HepG2 (cell line): Measurements from ENCODE around the gene LATS1. TPM values are rescaled to one million over a fixed set of nuclear protein-coding genes. Genes with fewer than 3 reads are reported as not detected.

ENCODE experiments used
- ATF1 ChIP-seq: IDR thresholded peaks from 2 replicates; pipeline ENCODE4 v1.6.1; 2016; ENCODE audit warnings: mild to moderate bottlenecking, control low read depth
- ETV6 ChIP-seq: sonication (generic); formaldehyde crosslinking; conservative IDR thresholded peaks from 2 replicates; pipeline ENCODE4 v1.4.0; 2020; ENCODE audit warnings: missing genetic modification reagents
- FOXK1 ChIP-seq: sonication (generic); formaldehyde crosslinking; IDR thresholded peaks from 2 replicates; pipeline ENCODE4 v1.4.0; 2020; ENCODE audit warnings: low read depth, missing genetic modification reagents, borderline replicate concordance
- GMEB1 ChIP-seq: sonication (generic); formaldehyde crosslinking; IDR thresholded peaks from 2 replicates; pipeline ENCODE4 v1.5.1; 2020; ENCODE audit warnings: missing genetic modification reagents, mild to moderate bottlenecking, borderline replicate concordance
- HMG20B ChIP-seq: conservative IDR thresholded peaks from 2 replicates; pipeline ENCODE4 v1.6.1; 2016; ENCODE audit warnings: missing genetic modification reagents, missing compliant biosample characterization
- MTF1 ChIP-seq: sonication (generic); formaldehyde crosslinking; IDR thresholded peaks from 2 replicates; pipeline ENCODE4 v1.5.0; 2020; ENCODE audit warnings: missing genetic modification reagents
- POLR2G ChIP-seq: fragments of 200-400 bp; formaldehyde crosslinking; IDR thresholded peaks from 2 replicates; pipeline ENCODE4 v1.6.1; 2018; ENCODE audit warnings: mild to moderate bottlenecking, low read depth, low read length, moderate library complexity
- PRDM15 ChIP-seq: sonication (generic); formaldehyde crosslinking; IDR thresholded peaks from 2 replicates; pipeline ENCODE4 v1.4.0; 2020; ENCODE audit warnings: missing genetic modification reagents
- REXO4 ChIP-seq: sonication (generic); formaldehyde crosslinking; IDR thresholded peaks from 2 replicates; pipeline ENCODE4 v1.8.0; 2022; ENCODE audit warnings: missing genetic modification reagents, mild to moderate bottlenecking, borderline replicate concordance
- RFXANK ChIP-seq: IDR thresholded peaks from 2 replicates; pipeline ENCODE4 v1.6.1; 2016
- SNAPC4 ChIP-seq: sonication (generic); formaldehyde crosslinking; IDR thresholded peaks from 2 replicates; pipeline ENCODE4 v1.4.0; 2020; ENCODE audit warnings: mild to moderate bottlenecking, missing genetic modification reagents
- SP2 ChIP-seq: sonication (generic); formaldehyde crosslinking; IDR thresholded peaks from 2 replicates; pipeline ENCODE4 v1.5.1; 2020; ENCODE audit warnings: mild to moderate bottlenecking, missing genetic modification reagents
- TAF15 ChIP-seq: fragments of 200-400 bp; formaldehyde crosslinking; IDR thresholded peaks from one replicate; pipeline ENCODE4 v1.6.1; 2018; ENCODE audit warnings: mild to moderate bottlenecking, low read depth, low read length; ENCODE audit not compliant: poor library complexity, severe bottlenecking
- ZBTB21 ChIP-seq: sonication (generic); formaldehyde crosslinking; IDR thresholded peaks from 2 replicates; pipeline ENCODE4 v1.4.0; 2020; ENCODE audit warnings: missing genetic modification reagents
- ZFP62 ChIP-seq: sonication (generic); formaldehyde crosslinking; IDR thresholded peaks from 2 replicates; pipeline ENCODE4 v1.4.0; 2020; ENCODE audit warnings: missing genetic modification reagents
- ZMYM3 ChIP-seq: sonication (generic); formaldehyde crosslinking; IDR thresholded peaks from 2 replicates; pipeline ENCODE4 v1.5.1; 2020; ENCODE audit warnings: mild to moderate bottlenecking, missing genetic modification reagents
- ZNF337 ChIP-seq: sonication (generic); formaldehyde crosslinking; IDR thresholded peaks from 2 replicates; pipeline ENCODE4 v1.5.1; 2020; ENCODE audit warnings: missing genetic modification reagents, low read depth, mild to moderate bottlenecking, borderline replicate concordance
- ZNF468 ChIP-seq: sonication (generic); formaldehyde crosslinking; IDR thresholded peaks from 2 replicates; pipeline ENCODE4 v1.8.0; 2022; ENCODE audit warnings: mild to moderate bottlenecking, moderate library complexity, missing genetic modification reagents
- ZNF747 ChIP-seq: sonication (generic); formaldehyde crosslinking; IDR thresholded peaks from 2 replicates; pipeline ENCODE4 v1.8.1; 2023; ENCODE audit warnings: missing genetic modification reagents, mild to moderate bottlenecking, borderline replicate concordance
- polyA plus RNA-seq, 8 experiments: library from polyadenylated mRNA; depleted of rRNA in 3 of 8; stranded (reverse) in 7 of 8; unstranded in 1 of 8; fragments of >200 nt; fragmentation: Illumina TruSeq in 4 of 8; extraction: Trizol in 4 of 8; gene quantifications; 2 replicates each; pipeline versions ENCODE4 v1.2.1 to v1.2.3, GENCODE V29; 2011 to 2016; ENCODE audit warnings: low read depth in 4 of 8, missing spikeins in 1 of 8, mixed read lengths in 1 of 8; ENCODE audit not compliant: insufficient read depth in 1 of 8
- total RNA-seq, 5 experiments: library from RNA; depleted of rRNA; stranded (reverse); fragments of >200 nt; fragmentation: Illumina TruSeq; extraction: Trizol; gene quantifications; 2 replicates each; pipeline ENCODE4 v1.2.3, GENCODE V29; 2016; ENCODE audit warnings: low read depth in 1 of 5

Gene LATS1
- total and polyA plus RNA-seq, 2 of the 13 experiments (the other 11 are each of a cell fraction or from before 2014, with no cell fraction given) = 9.9 to 12.6 TPM

DNA sequence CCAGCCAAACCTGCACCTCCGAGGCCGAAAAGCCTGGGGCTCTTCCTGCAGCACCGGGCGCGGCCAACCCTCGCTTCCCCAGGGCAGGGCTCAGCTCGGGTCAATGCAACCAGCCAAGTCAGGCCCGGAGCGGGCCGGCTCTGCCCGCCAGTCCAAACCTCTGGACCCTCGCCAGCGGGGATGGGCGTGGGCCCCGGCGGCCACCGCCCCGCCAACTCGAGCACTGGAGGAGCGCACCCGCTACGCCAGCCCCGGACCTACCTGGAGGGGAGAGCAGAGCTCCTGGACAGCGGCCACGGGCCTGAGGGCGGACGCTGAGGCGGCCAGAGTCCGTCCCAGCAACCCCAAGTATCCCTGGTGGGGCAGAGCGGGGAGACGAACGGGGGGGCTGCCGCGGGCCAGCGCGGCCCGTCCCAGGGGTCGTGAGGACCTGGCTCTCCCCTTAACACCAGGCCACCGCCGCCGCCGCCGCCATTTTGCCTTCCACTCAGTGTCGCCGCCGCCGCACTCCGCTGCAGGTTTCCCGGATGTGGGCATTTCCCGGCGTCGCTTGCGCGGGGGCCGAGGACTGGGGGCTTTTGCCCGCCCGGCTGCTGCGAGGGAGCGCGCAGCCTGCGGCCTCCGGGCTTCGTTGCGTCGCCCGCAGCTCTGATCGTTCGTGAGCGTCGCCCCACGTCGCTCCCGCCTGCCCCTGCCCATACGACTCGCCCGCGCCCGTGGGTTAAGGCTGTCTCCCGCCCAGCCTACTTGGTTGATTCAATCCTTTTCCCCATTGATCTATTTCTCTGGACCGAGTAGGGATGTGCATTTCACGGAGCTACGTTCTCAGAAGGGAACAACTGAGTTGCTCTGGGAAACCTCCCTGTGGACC lies at the start of gene LATS1 (continued):
- TF ChIP-seq ZNF337 (CRISPR knock-in tag) (peak; percentile 66; the same call in 1 of the 2 replicates), ZFP62 (CRISPR knock-in tag) (no peak), POLR2G (peak; percentile 99), ATF1 (no peak), MTF1 (CRISPR knock-in tag) (0 out of 2 replicates have a peak, but pooled peaks have one; percentile 26), ZBTB21 (CRISPR knock-in tag) (no peak), PRDM15 (peak; percentile 30; the same call in 1 of the 2 replicates), HMG20B (CRISPR knock-in tag) (no peak; the same call in 1 of the 2 replicates), ZNF747 (CRISPR knock-in tag) (peak; percentile 93), RFXANK (CRISPR knock-in tag) (peak; percentile 41; the same call in 1 of the 2 replicates), SP2 (peak; percentile 38), SNAPC4 (CRISPR knock-in tag) (no peak; the same call in none of the 2 replicates), ZMYM3 (CRISPR knock-in tag) (peak; percentile 60; the same call in 1 of the 2 replicates), ETV6 (CRISPR knock-in tag) (peak; percentile 60), ZNF468 (CRISPR knock-in tag) (no peak), GMEB1 (CRISPR knock-in tag) (peak; percentile 91), TAF15 (no peak), REXO4 (CRISPR knock-in tag) (peak; percentile 71), FOXK1 (peak; percentile 53; the same call in 1 of the 2 replicates)
